IMR-90 (cell line): ENCODE measurements around the gene C1orf159. TPM values are rescaled to one million over a fixed set of nuclear protein-coding genes. Genes with fewer than 3 reads are reported as not detected.

ENCODE experiments used
- ATAC-seq: fragments of 200-7000 bp; cut with Tn5 transposase; 2 replicates; pipeline ENCODE4 v1.9.1; 2020; ENCODE audit warnings: low read depth, mild to moderate bottlenecking, moderate library complexity
- BruUV-seq: library from RNA; stranded (reverse); fragments of 400-500 nt; replicated peaks from 2 replicates; lab custom pipeline; 2021; lab: Mats Ljungman, UMichigan
- CTCF ChIA-PET: fragments of 300-600 bp; formaldehyde crosslinking; extraction: SDS; loops from one replicate; lab custom pipeline; 2021; ENCODE audit warnings: antibody characterized with exemption; lab: Yijun Ruan, JAX
- POLR2A ChIA-PET: fragments of 300-600 bp; sonication (Branson Sonifier 250); formaldehyde crosslinking; loops from one replicate; lab custom pipeline; 2022; ENCODE audit warnings: antibody characterized with exemption; ENCODE audit not compliant: unreplicated experiment; lab: Charles Lee
- DNase-seq: peaks from one replicate; pipeline ENCODE4 v3.0.0; 2013
- H2AFZ ChIP-seq: replicated peaks from 2 replicates; pipeline ENCODE3; 2013; ENCODE audit warnings: low read length, mild to moderate bottlenecking; ENCODE audit not compliant: poor library complexity
- H2AK5ac ChIP-seq: 2 replicates; pipeline ENCODE4 v1.6.1; 2013; ENCODE audit warnings: low read depth, low read length, inconsistent platforms
- H2AK9ac ChIP-seq: replicated peaks from 2 replicates; pipeline ENCODE3; 2013; ENCODE audit warnings: mild to moderate bottlenecking, low read depth, low read length, moderate library complexity; ENCODE audit not compliant: poor library complexity
- H2BK120ac ChIP-seq: 2 replicates; pipeline ENCODE4 v1.6.1; 2013; ENCODE audit warnings: low read depth, low read length, inconsistent platforms
- H2BK15ac ChIP-seq: 3 replicates; pipeline ENCODE4 v1.6.1; 2013; ENCODE audit warnings: low read depth, low read length, inconsistent platforms
- H2BK20ac ChIP-seq: 2 replicates; pipeline ENCODE4 v1.6.1; 2013; ENCODE audit warnings: low read depth, mild to moderate bottlenecking, inconsistent platforms, low read length, moderate library complexity
- H2BK5ac ChIP-seq: 2 replicates; pipeline ENCODE4 v1.6.1; 2013; ENCODE audit warnings: mild to moderate bottlenecking, low read depth, low read length, inconsistent platforms; ENCODE audit not compliant: poor library complexity, severe bottlenecking
- H3K14ac ChIP-seq: replicated peaks from 2 replicates; pipeline ENCODE4 v1.6.1; 2013; ENCODE audit warnings: low read depth, low read length, inconsistent platforms
- H3K18ac ChIP-seq: 2 replicates; pipeline ENCODE4 v1.6.1; 2013; ENCODE audit warnings: low read depth, low read length, control low read depth
- H3K23ac ChIP-seq: 2 replicates; pipeline ENCODE4 v1.6.1; 2013; ENCODE audit warnings: low read depth, low read length, inconsistent platforms
- H3K27ac ChIP-seq: 2 replicates; pipeline ENCODE4 v1.5.1; 2013; ENCODE audit warnings: mild to moderate bottlenecking, control low read depth, low read length; ENCODE audit not compliant: insufficient read depth
- H3K27me3 ChIP-seq: 2 replicates; pipeline ENCODE4 v1.6.1; 2013; ENCODE audit warnings: low read length; ENCODE audit not compliant: control insufficient read depth, insufficient read depth
- H3K36me3 ChIP-seq: 2 replicates; pipeline ENCODE4 v1.6.1; 2013; ENCODE audit warnings: low read length, mixed read lengths; ENCODE audit not compliant: control insufficient read depth, insufficient read depth
- H3K4ac ChIP-seq: 2 replicates; pipeline ENCODE4 v1.6.1; 2013; ENCODE audit warnings: low read depth, low read length, inconsistent platforms
- H3K4me1 ChIP-seq: 2 replicates; pipeline ENCODE4 v1.6.1; 2013; ENCODE audit warnings: low read length, mixed read lengths; ENCODE audit not compliant: control insufficient read depth, insufficient read depth
- H3K4me2 ChIP-seq: 2 replicates; pipeline ENCODE4 v1.6.1; 2013; ENCODE audit warnings: low read depth, mild to moderate bottlenecking, control low read depth, low read length, moderate library complexity
- H3K4me3 ChIP-seq: 2 replicates; pipeline ENCODE4 v1.5.1; 2013; ENCODE audit warnings: low read depth, mild to moderate bottlenecking, control low read depth, low read length, moderate library complexity; ENCODE audit not compliant: insufficient read depth
- H3K56ac ChIP-seq: 2 replicates; pipeline ENCODE4 v1.6.1; 2013; ENCODE audit warnings: low read length, inconsistent platforms; ENCODE audit not compliant: insufficient read depth; ENCODE audit errors: extremely low read depth
- H3K79me1 ChIP-seq, 2 experiments: 2 replicates each; pipeline ENCODE4 v1.6.1; 2013; ENCODE audit warnings: low read length in 2 of 2, inconsistent platforms in 1 of 2, low read depth in 1 of 2
- H3K9ac ChIP-seq: 2 replicates; pipeline ENCODE4 v1.6.1; 2013; ENCODE audit warnings: low read depth, low read length, control low read depth
- H3K9me1 ChIP-seq: 2 replicates; pipeline ENCODE4 v1.6.1; 2013; ENCODE audit warnings: low read length, inconsistent platforms; ENCODE audit not compliant: insufficient read depth
- H3K9me3 ChIP-seq: 2 replicates; pipeline ENCODE4 v1.6.1; 2013; ENCODE audit warnings: low read length; ENCODE audit not compliant: control insufficient read depth, insufficient read depth
- H4K20me1 ChIP-seq: 2 replicates; pipeline ENCODE4 v1.6.1; 2013; ENCODE audit warnings: low read length, inconsistent platforms; ENCODE audit not compliant: insufficient read depth
- H4K5ac ChIP-seq: 2 replicates; pipeline ENCODE4 v1.6.1; 2013; ENCODE audit warnings: mild to moderate bottlenecking, low read depth, low read length, control low read depth
- H4K8ac ChIP-seq, 2 experiments: 2 replicates each; pipeline ENCODE4 v1.6.1; 2013; ENCODE audit warnings: low read depth in 2 of 2, low read length in 2 of 2, control low read depth in 1 of 2, inconsistent platforms in 1 of 2
- H4K91ac ChIP-seq: 2 replicates; pipeline ENCODE4 v1.6.1; 2013; ENCODE audit warnings: low read depth, low read length, inconsistent platforms; ENCODE audit not compliant: insufficient read depth
- CHD1 ChIP-seq: IDR thresholded peaks from 2 replicates; pipeline ENCODE4 v1.6.1; 2012; ENCODE audit warnings: low read depth, low read length, improper control_type of control experiment
- MAFK ChIP-seq: IDR thresholded peaks from 2 replicates; pipeline ENCODE4 v1.6.1; 2012; ENCODE audit warnings: low read depth, low read length, improper control_type of control experiment
- MXI1 ChIP-seq: IDR thresholded peaks from 2 replicates; pipeline ENCODE4 v1.6.1; 2012; ENCODE audit warnings: low read depth, mild to moderate bottlenecking, low read length, moderate library complexity, borderline replicate concordance
- POLR2A ChIP-seq: IDR thresholded peaks from 2 replicates; pipeline ENCODE4 v1.6.1; 2012; ENCODE audit warnings: mild to moderate bottlenecking, low read depth, low read length
- WGBS, 2 experiments: methylation state at CpG; one replicate each; pipeline versions ENCODE4 v1.1.5 to v1.1.7; 2013; ENCODE audit warnings: missing lambda C conversion rate in 2 of 2; ENCODE audit not compliant: insufficient read length in 1 of 2; ENCODE audit errors: extremely low coverage in 2 of 2; 5-methylcytosine and 5-hydroxymethylcytosine counted together
- dilution Hi-C: fragments of 300-500 bp; cut with HindIII; formaldehyde crosslinking; loops from one replicate; pipeline ENCODE4 v1.14.3; 2018; ENCODE audit warnings: low sequenced_read_pairs; ENCODE audit not compliant: unreplicated experiment
- in situ Hi-C: fragments of 300-500 bp; cut with MboI; formaldehyde crosslinking; loops from 3 replicates; pipeline ENCODE4 v1.14.3; 2019; ENCODE audit warnings: low sequenced_read_pairs, inconsistent platforms, mixed read lengths
- intact Hi-C: fragments of 100-400 bp; cut with micrococcal nuclease; formaldehyde crosslinking; loops from 2 replicates; pipeline ENCODE4 v1.10.0; 2022
- polyA plus RNA-seq, 3 experiments: library from polyadenylated mRNA; depleted of rRNA; stranded (reverse); fragments of >200 nt; gene quantifications; 2 replicates each; pipeline ENCODE4 v1.2.3, GENCODE V29; 2012; ENCODE audit warnings: low replicate concordance in 1 of 3
- total RNA-seq: library from RNA; depleted of rRNA; stranded (reverse); fragments of >200 nt; gene quantifications from 2 replicates; pipeline ENCODE4 v1.2.3, GENCODE V29; 2012
- TF ChIP-seq, protein P1 (sequence below): fragments of 150-350 bp; IDR thresholded peaks from 2 replicates; pipeline ENCODE4 v1.6.1; 2016; ENCODE audit warnings: low read depth, mild to moderate bottlenecking, low read length, moderate library complexity, borderline replicate concordance

The C1orf159 gene
- total and polyA plus RNA-seq, 2 of the 4 experiments (the other 2 are of a cell fraction), result 2.9 to 12.6 TPM

GRCh38 chr1:1061682-1062345 lies 54.1 kb downstream of the C1orf159 start:
- no peak overlapping the region for H3K4ac ChIP-seq
- H3K79me1 ChIP-seq, result 0 out of 4 replicates have a peak, but pooled peaks cover 0 to 4% of the 10 kb centered on the region in 2 experiments
- H3K4me3 ChIP-seq, result no peak overlapping the region
- H3K27ac ChIP-seq, result no peak overlapping the region; the same call in 1 of the 2 replicates
- no peak overlapping the region for H4K5ac ChIP-seq
- H3K9me3 ChIP-seq, result no peaks in the 10 kb centered on the region
- ChIA-PET CTCF (interaction anchor here (2.3 kb wide), 1 partner anchor 77 kb away, joined by 9 read pairs; no protein-coding TSS in a partner anchor), POLR2A (no interaction called here)
- peak overlapping the region; percentile 65 for H2AFZ ChIP-seq
- intact Hi-C loops (no loop called here), in situ Hi-C loops (no loop called here), dilution Hi-C loops (no loop called here)
- H3K36me3 ChIP-seq, result no peaks in the 10 kb centered on the region
- peak overlapping the region; percentile 35 for H2AK5ac ChIP-seq
- no peaks in the 10 kb centered on the region for H4K20me1 ChIP-seq
- H2BK15ac ChIP-seq, result no peak overlapping the region
- DNase-seq (no peak), ATAC-seq (no peak)
- H3K27me3 ChIP-seq, result peaks cover 4% of the 10 kb centered on the region; the same call in 1 of the 2 replicates
- H3K23ac ChIP-seq, result no peak overlapping the region
- H4K91ac ChIP-seq, result no peak overlapping the region
- H2AK9ac ChIP-seq, result peak overlapping the region; percentile 42
- no peak overlapping the region for H3K4me2 ChIP-seq
- no peak overlapping the region for H3K9ac ChIP-seq
- no peak overlapping the region for H2BK20ac ChIP-seq
- BruUV-seq, result no TSS peak
- 0 out of 2 replicates have a peak, but pooled peaks cover 4% of the 10 kb centered on the region for H3K9me1 ChIP-seq
- no peak overlapping the region for H2BK5ac ChIP-seq
- H3K18ac ChIP-seq, result no peak overlapping the region
- no peak overlapping the region for H4K8ac ChIP-seq
- H3K56ac ChIP-seq, result no peak overlapping the region
- 56% methylated on average over 5 of the region's 18 CpGs; no CpG with 5 or more reads in 1 of the 2 experiments for WGBS, 2 experiments
- H3K4me1 ChIP-seq, result peaks cover 13% of the 10 kb centered on the region
- H2BK120ac ChIP-seq, result no peak overlapping the region
- H3K14ac ChIP-seq, result no peak overlapping the region
- no peak for TF ChIP-seq POLR2A
- no peak for TF ChIP-seq MXI1
- no peak for TF ChIP-seq MAFK
- TF ChIP-seq, protein P1, sequence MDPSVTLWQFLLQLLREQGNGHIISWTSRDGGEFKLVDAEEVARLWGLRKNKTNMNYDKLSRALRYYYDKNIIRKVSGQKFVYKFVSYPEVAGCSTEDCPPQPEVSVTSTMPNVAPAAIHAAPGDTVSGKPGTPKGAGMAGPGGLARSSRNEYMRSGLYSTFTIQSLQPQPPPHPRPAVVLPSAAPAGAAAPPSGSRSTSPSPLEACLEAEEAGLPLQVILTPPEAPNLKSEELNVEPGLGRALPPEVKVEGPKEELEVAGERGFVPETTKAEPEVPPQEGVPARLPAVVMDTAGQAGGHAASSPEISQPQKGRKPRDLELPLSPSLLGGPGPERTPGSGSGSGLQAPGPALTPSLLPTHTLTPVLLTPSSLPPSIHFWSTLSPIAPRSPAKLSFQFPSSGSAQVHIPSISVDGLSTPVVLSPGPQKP, result no peak
- TF ChIP-seq CHD1, result no peak
